GM21737 (cell line): ENCODE results near the gene DBX2.
"Not testable (repeated sequence)": the region's sequence is repeated elsewhere in the genome, so short reads cannot be mapped to it uniquely, and the experiment has no call there.

ENCODE experiments used
- ATAC-seq: cut with Tn5 transposase; IDR thresholded peaks from one replicate; pipeline ENCODE4 v1.9.1; 2021; ENCODE audit warnings: mild to moderate bottlenecking, moderate library complexity; ENCODE audit not compliant: unreplicated experiment

The DBX2 gene

GRCh38 chr12:45050751-45051571 is at the start of gene DBX2:
Gene DBX2 (minus strand): TSS chr12:45051099. CDS start chr12:45050927, 172 bp downstream.
- ATAC-seq = no peak

GRCh38 chr12:45098766-45099165 is 47.9 kb upstream of the DBX2 start:
- no peak for ATAC-seq

- not testable (repeated sequence) for ATAC-seq
Measured at GRCh38 chr12:45095417-45095816, 44.5 kb upstream of the DBX2 start.

- no peak for ATAC-seq
Measured at GRCh38 chr12:45093051-45093450, 42.2 kb upstream of the DBX2 start.

GRCh38 chr12:45089411-45090075 is 38.6 kb upstream of the DBX2 start:
- ATAC-seq = no peak

- ATAC-seq = no peak
Measured at GRCh38 chr12:45088608-45089007, 37.7 kb upstream of the DBX2 start.

- ATAC-seq = not testable (repeated sequence)
Measured at GRCh38 chr12:45084248-45084647, 33.3 kb upstream of the DBX2 start.

GRCh38 chr12:45077251-45077650 is 26.4 kb upstream of the DBX2 start:
- no peak for ATAC-seq

- ATAC-seq = no peak
Measured at GRCh38 chr12:45076417-45077026, 25.6 kb upstream of the DBX2 start.

GRCh38 chr12:45075587-45076282 is 24.8 kb upstream of the DBX2 start:
- no peak for ATAC-seq

- no peak for ATAC-seq
Measured at GRCh38 chr12:45065125-45065626, 14.3 kb upstream of the DBX2 start.

- no peak for ATAC-seq
Measured at GRCh38 chr12:45060976-45061375, 10.1 kb upstream of the DBX2 start.

- no peak for ATAC-seq
Measured at GRCh38 chr12:45051572-45052125, 750 bp upstream of the DBX2 start.

- no peak for ATAC-seq
Measured at GRCh38 chr12:45049912-45050750, 768 bp downstream of the DBX2 start.

- ATAC-seq = no peak
Measured at GRCh38 chr12:45042599-45042998, 8.3 kb downstream of the DBX2 start.

- no peak for ATAC-seq
Measured at GRCh38 chr12:45040977-45041376, 9.9 kb downstream of the DBX2 start.

- no peak for ATAC-seq
Measured at GRCh38 chr12:45039757-45040156, 11.1 kb downstream of the DBX2 start.

- no peak for ATAC-seq
Measured at GRCh38 chr12:45034861-45035265, 16.0 kb downstream of the DBX2 start.

- no peak for ATAC-seq
Measured at GRCh38 chr12:45017916-45018315, 33.0 kb downstream of the DBX2 start.

- ATAC-seq = no peak
Measured at GRCh38 chr12:45014396-45014795, 36.5 kb downstream of the DBX2 start.
